Calu3 (cell line): ENCODE data around the gene IRF1. TPM values are rescaled to one million over a fixed set of nuclear protein-coding genes. Genes with fewer than 3 reads are reported as not detected.
A peak's percentile ranks its signal among the peaks of the same experiment; 100 is the strongest.

Experiments
- BruUV-seq: library from RNA; stranded (reverse); fragments of 400-500 nt; replicated peaks from 2 replicates; lab custom pipeline; 2021; lab: Mats Ljungman, UMichigan
- CTCF ChIA-PET: fragments of 300-600 bp; sonication (Branson Sonifier 250); formaldehyde crosslinking; loops from one replicate; lab custom pipeline; 2022; ENCODE audit warnings: antibody characterized with exemption; lab: Charles Lee
- DNase-seq: peaks from one replicate; pipeline ENCODE4 v3.0.0; 2022
- H3K27ac Mint-ChIP-seq: one replicate; pipeline ENCODE4 v1.8.0; 2022; ENCODE audit warnings: mixed read lengths; ENCODE audit not compliant: unreplicated experiment
- H3K27me3 Mint-ChIP-seq: one replicate; pipeline ENCODE4 v1.8.0; 2022; ENCODE audit warnings: mixed read lengths; ENCODE audit not compliant: unreplicated experiment
- H3K36me3 Mint-ChIP-seq: one replicate; pipeline ENCODE4 v1.8.0; 2022; ENCODE audit warnings: mild to moderate bottlenecking, moderate library complexity, mixed read lengths; ENCODE audit not compliant: insufficient read depth, unreplicated experiment
- H3K4me1 Mint-ChIP-seq: one replicate; pipeline ENCODE4 v1.8.0; 2022; ENCODE audit warnings: mild to moderate bottlenecking, low read depth, mixed read lengths; ENCODE audit not compliant: unreplicated experiment
- H3K4me3 Mint-ChIP-seq: one replicate; pipeline ENCODE4 v1.8.0; 2022; ENCODE audit warnings: mild to moderate bottlenecking, low read depth, moderate library complexity, mixed read lengths; ENCODE audit not compliant: unreplicated experiment
- H3K9me3 Mint-ChIP-seq: one replicate; pipeline ENCODE4 v1.8.0; 2022; ENCODE audit warnings: low read depth, mixed read lengths; ENCODE audit not compliant: unreplicated experiment
- CTCF ChIP-seq: fragments of 200-600 bp; IDR thresholded peaks from one replicate; pipeline ENCODE4 v1.8.0; 2022; ENCODE audit warnings: antibody characterized with exemption; ENCODE audit not compliant: unreplicated experiment
- intact Hi-C: fragments of 100-400 bp; cut with micrococcal nuclease; formaldehyde crosslinking; loops from one replicate; pipeline ENCODE4 v1.10.0; 2022; ENCODE audit not compliant: unreplicated experiment
- total RNA-seq: library from RNA; stranded (reverse); gene quantifications from 2 replicates; pipeline ENCODE4 v1.2.3, GENCODE V29; 2022

The IRF1 gene
- total RNA-seq, 1 experiment from 2014 or later = 64.0 TPM

GRCh38 chr5:132480546-132480892 lies 10.1 kb downstream of the IRF1 start:
- H3K4me1 Mint-ChIP-seq = peaks cover 19% of the 10 kb centered on the region
- no peak for DNase-seq
- H3K27ac Mint-ChIP-seq = no peak overlapping the region
- intact Hi-C loops = no loop called here
- no peak overlapping the region for H3K4me3 Mint-ChIP-seq
- no peaks in the 10 kb centered on the region for H3K27me3 Mint-ChIP-seq
- H3K36me3 Mint-ChIP-seq = peaks cover 49% of the 10 kb centered on the region
- H3K9me3 Mint-ChIP-seq = no peaks in the 10 kb centered on the region
- no peak for TF ChIP-seq CTCF
- no TSS peak for BruUV-seq
- CTCF ChIA-PET = interaction anchor here (1.3 to 1.7 kb wide), 2 partner anchors 10 to 53 kb away, joined by 3 to 6 read pairs; partner anchors contain the start of gene IRF1

GRCh38 chr5:132480042-132480441 lies 10.5 kb downstream of the IRF1 start:
- no TSS peak for BruUV-seq
- no peak for DNase-seq
- no peak overlapping the region for H3K4me3 Mint-ChIP-seq
- peaks cover 45% of the 10 kb centered on the region for H3K36me3 Mint-ChIP-seq
- intact Hi-C loops = no loop called here
- H3K9me3 Mint-ChIP-seq = no peaks in the 10 kb centered on the region
- no peak overlapping the region for H3K27ac Mint-ChIP-seq
- no peak for TF ChIP-seq CTCF
- H3K4me1 Mint-ChIP-seq = peaks cover 22% of the 10 kb centered on the region
- CTCF ChIA-PET = interaction anchor here (1.3 to 1.7 kb wide), 2 partner anchors 10 to 53 kb away, joined by 3 to 6 read pairs; partner anchors contain the start of gene IRF1
- H3K27me3 Mint-ChIP-seq = no peaks in the 10 kb centered on the region

GRCh38 chr5:132479111-132479951 lies 11.2 kb downstream of the IRF1 start:
- TSS peak; percentile 3 for BruUV-seq
- DNase-seq = no peak
- TF ChIP-seq CTCF = no peak
- no peaks in the 10 kb centered on the region for H3K9me3 Mint-ChIP-seq
- H3K36me3 Mint-ChIP-seq = peaks cover 38% of the 10 kb centered on the region
- CTCF ChIA-PET = interaction anchor here (1.3 to 1.7 kb wide), 2 partner anchors 11 to 52 kb away, joined by 3 to 6 read pairs; partner anchors contain the start of gene IRF1
- intact Hi-C loops = no loop called here
- H3K27ac Mint-ChIP-seq = peak overlapping the region; percentile 70
- H3K4me1 Mint-ChIP-seq = peaks cover 29% of the 10 kb centered on the region
- no peaks in the 10 kb centered on the region for H3K27me3 Mint-ChIP-seq
- H3K4me3 Mint-ChIP-seq = no peak overlapping the region

- DNase-seq = no peak
- BruUV-seq = no TSS peak
- CTCF ChIA-PET = interaction anchor here (0.6 kb wide), 1 partner anchor 28 kb away, joined by 3 read pairs; no protein-coding TSS in a partner anchor
- TF ChIP-seq CTCF = no peak
- Mint-ChIP-seq H3K4me1 (peaks cover 29% of the 10 kb centered on the region), H3K4me3 (no peak overlapping the region), H3K36me3 (peaks cover 29% of the 10 kb centered on the region), H3K27ac (no peak overlapping the region), H3K27me3 (no peaks in the 10 kb centered on the region), H3K9me3 (no peaks in the 10 kb centered on the region)
- intact Hi-C loops = no loop called here
Measured at GRCh38 chr5:132478366-132478871, 12.2 kb downstream of the IRF1 start.
